Measurements from ENCODE around the gene TSPAN4. TPM values are rescaled to one million over a fixed set of nuclear protein-coding genes. Genes with fewer than 3 reads are reported as not detected.

Gene TSPAN4
- total and polyA plus RNA-seq, 10 of the 15 experiments (the other 5 are each of a cell fraction or from before 2014, with no cell fraction given), result 0.37 to 14.0 (median 8.5) TPM; not detected in 1

DNA sequence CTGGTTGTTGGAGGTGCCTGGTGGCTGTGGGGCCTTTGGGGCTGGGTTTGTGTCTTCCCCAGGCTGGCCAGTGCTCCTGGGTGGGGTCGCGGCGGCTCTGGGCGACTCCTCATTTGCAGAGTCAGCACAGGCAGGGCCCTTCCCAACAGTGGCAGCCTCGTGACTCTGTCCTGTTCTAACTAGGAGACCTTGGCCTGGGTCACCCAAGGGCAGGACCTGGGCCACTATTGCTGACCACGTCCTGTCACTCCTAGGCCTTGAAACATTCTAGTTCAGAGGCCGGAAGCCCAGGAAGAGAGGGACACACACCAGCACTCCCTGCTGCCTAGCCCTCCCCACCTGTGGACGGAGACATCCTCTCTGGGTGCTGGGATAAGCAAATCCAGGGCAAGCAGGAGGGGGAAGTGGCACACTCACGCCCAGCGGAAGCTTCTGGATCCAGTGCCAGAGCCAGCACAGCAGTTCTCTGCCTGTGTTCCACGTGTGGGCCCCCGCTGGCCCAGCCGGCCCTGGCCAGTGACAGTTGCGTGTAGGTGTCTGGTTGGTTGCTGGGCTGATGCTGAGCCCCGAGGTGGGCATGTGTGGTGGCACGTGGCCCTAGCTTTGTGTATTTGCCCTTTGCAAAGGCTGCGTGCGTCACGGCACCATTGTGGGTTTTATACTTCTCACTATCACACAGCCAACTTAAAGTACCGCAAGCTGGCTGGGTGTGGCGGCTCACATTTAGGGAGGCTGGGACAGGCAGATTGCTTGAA lies 72.3 kb downstream of the TSPAN4 start:
- H3K9me3 ChIP-seq (replicated peaks; ENCODE audit: control insufficient read depth, insufficient read depth, low read length), result no peaks in the 10 kb centered on the region
- ChIA-PET CTCF (no interaction called here), RAD21 (ENCODE audit: unreplicated experiment) (interaction anchor here (0.7 kb wide), 1 partner anchor 531 kb away, joined by 3 read pairs; no protein-coding TSS in a partner anchor), SMC1A (ENCODE audit: uncharacterized antibody, unreplicated experiment) (no interaction called here), POLR2A (no interaction called here)
- intact Hi-C loops (cut with micrococcal nuclease; ENCODE audit: unreplicated experiment), result loop anchor here (5.0 kb wide), 1 partner anchor 73 kb away; the partner anchor contains the start of genes POLR2L and TSPAN4
- no peak overlapping the region for H3K9ac ChIP-seq (ENCODE audit: control insufficient read depth, insufficient read depth, low read length)
- WGBS (ENCODE audit: insufficient coverage, insufficient replicate concordance, low lambda C conversion rate, missing lambda C conversion rate), result 64% methylated on average over 21 of the region's 21 CpGs
- no peak for FAIRE-seq
- ATAC-seq, result no peak
- H3K79me2 ChIP-seq (ENCODE audit: control insufficient read depth, insufficient read depth, low read length), result peaks cover 6% of the 10 kb centered on the region
- H3K36me3 ChIP-seq (ENCODE audit: control insufficient read depth in 2 of 2, insufficient read depth in 2 of 2, low read length in 1 of 2), result no peaks in the 10 kb centered on the region
- H4K20me1 ChIP-seq (ENCODE audit: control insufficient read depth, insufficient read depth), result no peaks in the 10 kb centered on the region
- H3K27ac ChIP-seq (ENCODE audit: control insufficient read depth, insufficient read depth), result no peak overlapping the region
- in situ Hi-C loops (cut with MboI), result no loop called here
- H3K27me3 ChIP-seq (replicated peaks in 1 of 2; ENCODE audit: control insufficient read depth in 2 of 2, insufficient read depth in 2 of 2, low read length in 1 of 2), result no peaks in the 10 kb centered on the region
- DNase-seq (ENCODE audit: low read depth, low spot score), result no peak
- no peaks in the 10 kb centered on the region for H3K4me1 ChIP-seq (ENCODE audit: control insufficient read depth, insufficient read depth, low read length)
- no peak overlapping the region for H3K4me3 ChIP-seq
- no peak overlapping the region for H2AFZ ChIP-seq (ENCODE audit: control insufficient read depth, low read depth, low read length)
- H3K4me2 ChIP-seq (ENCODE audit: control insufficient read depth, insufficient read depth), result no peak overlapping the region
- BruUV-seq (replicated peaks), result no TSS peak
- TF ChIP-seq TBL1XR1 (IDR thresholded peaks at IDR 0.05; ENCODE audit: low read depth, low read length) (no peak), BRCA1 (IDR thresholded peaks at IDR 0.05; ENCODE audit: low read depth, low read length) (no peak), SREBF1 (IDR thresholded peaks at IDR 0.05; ENCODE audit: low read length) (no peak), CREM (IDR thresholded peaks at IDR 0.05; ENCODE audit: low read depth) (no peak), PAX8 (IDR thresholded peaks at IDR 0.05) (no peak), SP1 (IDR thresholded peaks at IDR 0.05; ENCODE audit: low read depth, low read length) (no peak), LARP7 (IDR thresholded peaks at IDR 0.05) (no peak), RAD21 (IDR thresholded peaks at IDR 0.05; ENCODE audit: insufficient read depth, low read depth, low read length) (no peak), FOS (IDR thresholded peaks at IDR 0.05; ENCODE audit: borderline replicate concordance, extremely low read depth, insufficient read length) (no peak), NFYB (IDR thresholded peaks at IDR 0.05; ENCODE audit: insufficient read depth, low read depth, low read length) (no peak), ZZZ3 (IDR thresholded peaks at IDR 0.05; ENCODE audit: control insufficient read depth, insufficient read length, low read depth) (no peak), BCL11A (IDR thresholded peaks at IDR 0.05; ENCODE audit: low read depth, low read length) (no peak)
- TF ChIP-seq, protein P1, sequence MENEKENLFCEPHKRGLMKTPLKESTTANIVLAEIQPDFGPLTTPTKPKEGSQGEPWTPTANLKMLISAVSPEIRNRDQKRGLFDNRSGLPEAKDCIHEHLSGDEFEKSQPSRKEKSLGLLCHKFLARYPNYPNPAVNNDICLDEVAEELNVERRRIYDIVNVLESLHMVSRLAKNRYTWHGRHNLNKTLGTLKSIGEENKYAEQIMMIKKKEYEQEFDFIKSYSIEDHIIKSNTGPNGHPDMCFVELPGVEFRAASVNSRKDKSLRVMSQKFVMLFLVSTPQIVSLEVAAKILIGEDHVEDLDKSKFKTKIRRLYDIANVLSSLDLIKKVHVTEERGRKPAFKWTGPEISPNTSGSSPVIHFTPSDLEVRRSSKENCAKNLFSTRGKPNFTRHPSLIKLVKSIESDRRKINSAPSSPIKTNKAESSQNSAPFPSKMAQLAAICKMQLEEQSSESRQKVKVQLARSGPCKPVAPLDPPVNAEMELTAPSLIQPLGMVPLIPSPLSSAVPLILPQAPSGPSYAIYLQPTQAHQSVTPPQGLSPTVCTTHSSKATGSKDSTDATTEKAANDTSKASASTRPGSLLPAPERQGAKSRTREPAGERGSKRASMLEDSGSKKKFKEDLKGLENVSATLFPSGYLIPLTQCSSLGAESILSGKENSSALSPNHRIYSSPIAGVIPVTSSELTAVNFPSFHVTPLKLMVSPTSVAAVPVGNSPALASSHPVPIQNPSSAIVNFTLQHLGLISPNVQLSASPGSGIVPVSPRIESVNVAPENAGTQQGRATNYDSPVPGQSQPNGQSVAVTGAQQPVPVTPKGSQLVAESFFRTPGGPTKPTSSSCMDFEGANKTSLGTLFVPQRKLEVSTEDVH (IDR thresholded peaks at IDR 0.05; ENCODE audit: low read depth, partially characterized antibody), result no peak
- TF ChIP-seq, protein P2, sequence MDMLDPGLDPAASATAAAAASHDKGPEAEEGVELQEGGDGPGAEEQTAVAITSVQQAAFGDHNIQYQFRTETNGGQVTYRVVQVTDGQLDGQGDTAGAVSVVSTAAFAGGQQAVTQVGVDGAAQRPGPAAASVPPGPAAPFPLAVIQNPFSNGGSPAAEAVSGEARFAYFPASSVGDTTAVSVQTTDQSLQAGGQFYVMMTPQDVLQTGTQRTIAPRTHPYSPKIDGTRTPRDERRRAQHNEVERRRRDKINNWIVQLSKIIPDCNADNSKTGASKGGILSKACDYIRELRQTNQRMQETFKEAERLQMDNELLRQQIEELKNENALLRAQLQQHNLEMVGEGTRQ (IDR thresholded peaks at IDR 0.05; ENCODE audit: borderline replicate concordance, low read depth, low read length), result no peak
- TF ChIP-seq, protein P3, sequence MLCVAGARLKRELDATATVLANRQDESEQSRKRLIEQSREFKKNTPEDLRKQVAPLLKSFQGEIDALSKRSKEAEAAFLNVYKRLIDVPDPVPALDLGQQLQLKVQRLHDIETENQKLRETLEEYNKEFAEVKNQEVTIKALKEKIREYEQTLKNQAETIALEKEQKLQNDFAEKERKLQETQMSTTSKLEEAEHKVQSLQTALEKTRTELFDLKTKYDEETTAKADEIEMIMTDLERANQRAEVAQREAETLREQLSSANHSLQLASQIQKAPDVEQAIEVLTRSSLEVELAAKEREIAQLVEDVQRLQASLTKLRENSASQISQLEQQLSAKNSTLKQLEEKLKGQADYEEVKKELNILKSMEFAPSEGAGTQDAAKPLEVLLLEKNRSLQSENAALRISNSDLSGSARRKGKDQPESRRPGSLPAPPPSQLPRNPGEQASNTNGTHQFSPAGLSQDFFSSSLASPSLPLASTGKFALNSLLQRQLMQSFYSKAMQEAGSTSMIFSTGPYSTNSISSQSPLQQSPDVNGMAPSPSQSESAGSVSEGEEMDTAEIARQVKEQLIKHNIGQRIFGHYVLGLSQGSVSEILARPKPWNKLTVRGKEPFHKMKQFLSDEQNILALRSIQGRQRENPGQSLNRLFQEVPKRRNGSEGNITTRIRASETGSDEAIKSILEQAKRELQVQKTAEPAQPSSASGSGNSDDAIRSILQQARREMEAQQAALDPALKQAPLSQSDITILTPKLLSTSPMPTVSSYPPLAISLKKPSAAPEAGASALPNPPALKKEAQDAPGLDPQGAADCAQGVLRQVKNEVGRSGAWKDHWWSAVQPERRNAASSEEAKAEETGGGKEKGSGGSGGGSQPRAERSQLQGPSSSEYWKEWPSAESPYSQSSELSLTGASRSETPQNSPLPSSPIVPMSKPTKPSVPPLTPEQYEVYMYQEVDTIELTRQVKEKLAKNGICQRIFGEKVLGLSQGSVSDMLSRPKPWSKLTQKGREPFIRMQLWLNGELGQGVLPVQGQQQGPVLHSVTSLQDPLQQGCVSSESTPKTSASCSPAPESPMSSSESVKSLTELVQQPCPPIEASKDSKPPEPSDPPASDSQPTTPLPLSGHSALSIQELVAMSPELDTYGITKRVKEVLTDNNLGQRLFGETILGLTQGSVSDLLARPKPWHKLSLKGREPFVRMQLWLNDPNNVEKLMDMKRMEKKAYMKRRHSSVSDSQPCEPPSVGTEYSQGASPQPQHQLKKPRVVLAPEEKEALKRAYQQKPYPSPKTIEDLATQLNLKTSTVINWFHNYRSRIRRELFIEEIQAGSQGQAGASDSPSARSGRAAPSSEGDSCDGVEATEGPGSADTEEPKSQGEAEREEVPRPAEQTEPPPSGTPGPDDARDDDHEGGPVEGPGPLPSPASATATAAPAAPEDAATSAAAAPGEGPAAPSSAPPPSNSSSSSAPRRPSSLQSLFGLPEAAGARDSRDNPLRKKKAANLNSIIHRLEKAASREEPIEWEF (IDR thresholded peaks at IDR 0.05; ENCODE audit: insufficient replicate concordance, low read depth, low read length), result no peak
